ENCODE measurements around the gene MRPL44.
A peak's percentile ranks its signal among the peaks of the same experiment; 100 is the strongest.

The MRPL44 gene

GRCh38 chr2:223957092-223957851, at the start of gene MRPL44:
Gene MRPL44, plus strand, starts transcription at chr2:223957463. Its CDS starts 10 bp downstream, at chr2:223957473.
- peak; percentile 96 for DNase-seq (ENCODE audit: low spot score)

- no peak for DNase-seq (ENCODE audit: low spot score)
These were observed 48.8 kb upstream of the MRPL44 start for GRCh38 chr2:223908304-223908998.

DNA sequence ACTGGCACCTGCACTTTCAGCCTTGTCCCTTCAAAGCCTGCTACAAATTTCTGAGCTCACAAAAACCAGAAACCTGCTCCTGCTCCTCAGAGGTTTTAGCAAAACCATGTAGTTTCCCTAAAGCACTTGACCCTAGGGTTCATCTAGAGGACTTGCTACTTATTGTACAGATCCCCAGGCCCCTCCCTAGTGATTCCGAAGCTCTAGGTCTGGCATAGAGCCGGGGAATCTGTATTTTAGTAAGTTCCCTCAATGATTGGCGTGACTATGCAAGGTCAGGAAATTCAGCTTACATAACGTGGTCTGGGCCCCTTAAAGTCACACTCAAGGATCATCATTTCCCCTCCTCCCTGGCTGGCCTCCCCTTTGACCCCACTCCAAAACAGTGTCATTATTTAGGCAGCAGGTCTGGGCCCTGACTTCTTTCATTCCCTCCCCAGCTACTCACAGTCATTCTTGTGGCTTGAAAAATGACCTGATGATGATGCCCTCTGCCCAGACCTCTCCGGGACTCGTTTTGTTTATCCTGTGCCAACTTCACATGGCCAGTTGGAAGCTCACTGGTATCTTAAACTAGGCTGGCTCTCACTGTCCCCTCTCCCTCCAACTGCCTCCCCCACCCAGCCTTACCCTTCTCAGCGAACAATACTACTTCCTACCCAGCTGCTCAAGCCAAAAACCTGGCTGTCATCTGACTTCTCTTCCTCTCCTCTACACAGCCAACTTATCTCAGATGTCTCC, 48.1 kb upstream of the MRPL44 start:
- DNase-seq (ENCODE audit: low spot score): no peak

DNA sequence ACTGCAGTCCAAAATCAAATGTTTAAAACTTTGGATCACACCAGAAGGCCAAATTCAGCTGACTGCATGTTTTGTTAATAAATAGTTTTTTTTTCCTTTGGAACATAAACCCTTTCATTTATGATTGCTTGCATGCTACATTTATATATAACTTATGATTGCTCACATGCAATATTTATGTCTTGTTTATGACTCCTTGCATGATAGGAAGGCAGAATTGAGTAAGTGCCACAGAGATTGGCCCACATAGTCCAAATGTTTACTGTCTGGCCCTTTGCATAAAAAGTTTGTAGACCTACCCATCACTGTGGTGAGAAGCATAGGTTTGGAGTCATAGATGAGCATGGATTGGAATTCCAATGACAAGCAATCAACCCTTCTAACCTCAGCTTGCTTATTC, 42.9 kb upstream of the MRPL44 start:
- no peak for DNase-seq (ENCODE audit: low spot score)

DNA sequence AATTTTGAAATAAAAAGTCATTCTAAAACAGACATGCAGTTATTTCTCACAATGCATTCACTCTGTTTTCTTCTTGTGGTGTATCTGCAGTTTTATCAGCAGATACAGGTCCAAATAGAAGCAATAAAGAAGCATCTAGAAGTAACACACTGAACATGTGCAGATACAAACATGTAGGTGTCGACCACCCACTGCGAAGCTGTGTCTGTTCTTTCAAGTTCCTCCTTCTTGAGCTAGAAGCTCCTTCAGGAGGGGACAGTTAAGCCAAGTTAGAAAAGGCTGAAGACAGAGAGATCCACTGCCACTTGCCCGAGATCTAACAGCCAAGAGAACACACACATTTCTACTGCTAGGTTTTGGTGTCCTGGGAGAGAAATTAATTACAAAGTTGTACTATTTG, 42.2 kb upstream of the MRPL44 start:
- DNase-seq (ENCODE audit: low spot score): no peak

GRCh38 chr2:223916181-223916920, 40.9 kb upstream of the MRPL44 start:
- DNase-seq (ENCODE audit: low spot score): no peak

DNA sequence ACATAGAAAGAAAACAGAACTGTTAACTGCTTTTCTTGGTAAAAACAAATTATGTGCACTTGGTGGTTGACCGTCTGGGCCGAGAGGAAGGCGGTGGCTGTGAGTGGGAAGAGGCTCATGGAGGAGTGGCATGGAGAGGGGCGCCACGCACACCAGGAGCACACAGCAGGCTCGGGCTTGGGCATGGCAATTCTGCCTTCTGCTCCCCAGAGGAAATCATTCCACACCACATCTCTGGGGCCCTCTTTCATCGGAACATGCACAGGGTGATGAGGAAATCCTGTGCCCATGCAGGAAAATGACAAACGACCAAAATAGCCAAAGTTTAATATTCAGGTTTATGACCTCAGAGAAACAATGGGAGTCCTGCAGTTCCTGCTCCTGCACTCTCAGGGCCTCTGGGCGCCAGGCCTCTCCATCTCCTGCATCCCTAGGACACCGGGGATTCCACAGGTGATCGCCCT, 38.6 kb upstream of the MRPL44 start:
- DNase-seq (ENCODE audit: low spot score): no peak

DNA sequence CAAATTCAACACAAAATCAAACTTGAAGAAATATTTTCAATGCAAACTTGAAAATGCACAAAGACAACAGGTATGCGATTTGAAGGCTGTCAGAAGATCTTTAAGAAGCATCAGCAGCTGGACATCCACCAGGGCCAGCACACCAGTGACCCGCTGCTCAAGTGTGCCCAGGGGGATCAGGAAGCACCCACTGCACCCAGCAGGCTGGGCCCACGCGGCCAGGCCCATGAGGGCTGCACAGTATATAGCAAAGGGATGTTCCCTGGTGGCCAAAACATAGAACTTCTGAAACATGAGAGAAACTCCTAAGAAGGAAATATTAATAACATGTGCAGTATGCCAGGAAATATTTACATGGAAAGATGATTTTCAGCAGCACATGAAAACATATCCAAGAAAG, 37.2 kb upstream of the MRPL44 start:
- DNase-seq (ENCODE audit: low spot score): no peak

DNA sequence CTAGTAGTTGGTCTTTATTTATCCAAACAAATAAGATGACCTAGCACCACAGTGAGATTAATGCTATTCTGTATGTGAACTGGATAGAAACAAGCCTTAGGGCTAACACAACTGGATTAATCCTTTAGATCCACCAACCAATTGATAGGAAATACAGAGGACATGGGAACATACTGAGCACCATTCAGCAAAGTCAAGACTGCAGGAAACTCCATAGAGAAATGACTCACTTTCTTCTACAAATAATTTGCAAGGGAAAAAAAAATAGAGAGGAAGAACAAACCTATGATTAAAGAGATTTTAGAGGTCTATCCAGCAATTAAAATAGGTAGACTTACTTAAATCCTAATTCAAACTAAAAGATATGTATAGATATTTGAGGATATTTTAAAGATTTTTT, 36.1 kb upstream of the MRPL44 start:
- no peak for DNase-seq (ENCODE audit: low spot score)

GRCh38 chr2:223922308-223922707, 35.0 kb upstream of the MRPL44 start:
- DNase-seq (ENCODE audit: low spot score): no peak

DNA sequence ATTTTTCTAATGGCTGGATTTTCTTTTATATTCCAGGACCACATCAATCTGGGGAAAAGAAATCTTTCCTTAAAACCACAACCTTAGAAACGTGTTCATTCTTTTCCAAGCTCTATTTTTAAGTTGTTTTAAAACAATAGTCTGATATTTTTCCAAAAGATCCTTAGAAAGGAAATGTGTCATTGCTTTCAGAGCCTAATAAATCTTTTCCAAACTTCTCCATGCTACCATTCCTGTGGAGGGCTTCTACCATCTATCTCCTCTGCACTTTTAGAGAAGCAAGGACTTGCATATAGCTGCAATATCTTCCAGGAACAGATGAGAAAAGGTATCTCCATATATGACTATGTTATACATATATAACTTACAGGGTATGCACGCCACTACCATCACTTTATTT, 33.3 kb upstream of the MRPL44 start:
- DNase-seq (ENCODE audit: low spot score): no peak

DNA sequence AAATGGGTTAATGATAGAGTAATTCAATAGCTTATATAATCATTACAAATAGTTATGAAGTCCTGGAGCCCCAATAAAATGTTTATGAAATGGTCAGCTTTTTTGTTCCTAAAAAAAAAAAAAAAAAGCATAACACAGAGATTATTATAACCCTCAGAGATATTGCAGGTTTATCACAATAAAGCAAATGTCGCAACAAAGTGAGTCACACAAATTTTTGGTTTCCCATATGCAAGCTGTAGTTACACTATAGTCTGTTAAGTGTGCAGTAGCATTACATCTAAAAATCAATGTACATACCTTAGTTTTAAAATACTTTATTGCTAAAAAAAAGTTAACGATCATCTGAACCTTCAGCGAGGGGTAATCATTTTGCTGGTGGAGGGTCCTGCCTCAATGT, 32.2 kb upstream of the MRPL44 start:
- no peak for DNase-seq (ENCODE audit: low spot score)

DNA sequence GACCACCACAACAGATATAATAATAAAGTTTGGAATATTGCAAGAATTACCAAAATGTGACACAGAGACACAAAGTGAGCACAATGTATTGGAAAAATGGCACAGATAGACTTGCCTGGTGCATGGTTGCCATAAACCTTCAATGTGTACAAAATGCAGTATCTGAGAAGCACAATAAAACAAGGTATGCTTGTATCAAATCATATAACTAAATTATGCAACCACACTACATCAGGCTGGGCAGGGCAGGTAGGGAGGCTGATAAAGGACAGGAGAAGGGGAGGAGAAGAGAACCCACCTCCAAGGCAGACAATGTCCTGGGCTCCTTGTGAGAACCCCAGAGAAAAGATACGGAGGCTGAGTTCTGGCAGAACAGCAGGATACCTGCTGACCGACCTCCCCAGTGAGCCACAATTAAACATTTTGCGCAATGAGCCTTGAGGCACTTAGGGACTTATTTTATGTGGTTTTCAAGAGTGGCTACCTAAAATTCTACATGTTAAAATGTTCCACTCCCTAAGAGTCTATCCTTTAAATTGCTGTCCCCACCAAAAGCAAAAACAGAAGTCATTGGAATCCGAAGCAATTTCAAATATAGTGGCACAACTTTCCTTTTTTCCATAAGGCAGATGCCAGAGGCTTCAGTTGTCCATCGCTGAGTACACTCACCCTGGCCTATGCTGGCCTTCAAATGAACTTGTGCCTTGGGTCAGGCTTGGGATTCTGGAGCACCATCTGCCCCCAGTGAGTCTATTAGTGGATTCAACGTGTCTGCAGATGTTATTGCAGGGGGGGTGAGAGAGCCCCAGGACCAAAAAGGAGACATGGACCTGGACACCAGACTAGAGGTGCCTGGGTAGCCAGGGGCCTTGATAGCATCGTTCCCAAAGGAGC, 28.9 kb upstream of the MRPL44 start:
- no peak for DNase-seq (ENCODE audit: low spot score)

DNA sequence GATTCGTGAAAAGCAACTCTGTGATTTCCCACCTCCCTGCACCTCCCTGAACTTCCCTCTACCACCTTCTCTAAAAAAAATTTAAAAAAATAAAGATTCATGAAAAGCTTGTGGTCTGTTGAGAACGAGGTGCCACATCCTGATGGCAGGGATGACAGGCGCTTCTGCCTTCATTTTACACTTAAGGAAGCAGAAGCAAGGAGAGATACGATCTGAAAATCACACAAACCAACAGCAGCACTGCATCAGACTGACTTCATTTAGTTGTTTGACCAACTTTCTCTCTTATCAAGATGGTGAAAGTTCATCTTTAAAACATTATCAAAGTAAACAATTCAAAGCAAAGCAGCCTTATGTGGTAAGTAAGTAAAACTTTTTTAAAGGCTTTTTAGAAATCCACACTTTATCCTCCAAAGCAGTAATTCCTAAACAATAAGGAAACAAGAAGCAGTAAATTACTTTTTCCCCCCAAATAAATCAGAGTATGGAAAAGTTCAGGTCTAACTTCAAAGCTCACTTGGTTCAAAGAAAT, 27.6 kb upstream of the MRPL44 start:
- no peak for DNase-seq (ENCODE audit: low spot score)

DNA sequence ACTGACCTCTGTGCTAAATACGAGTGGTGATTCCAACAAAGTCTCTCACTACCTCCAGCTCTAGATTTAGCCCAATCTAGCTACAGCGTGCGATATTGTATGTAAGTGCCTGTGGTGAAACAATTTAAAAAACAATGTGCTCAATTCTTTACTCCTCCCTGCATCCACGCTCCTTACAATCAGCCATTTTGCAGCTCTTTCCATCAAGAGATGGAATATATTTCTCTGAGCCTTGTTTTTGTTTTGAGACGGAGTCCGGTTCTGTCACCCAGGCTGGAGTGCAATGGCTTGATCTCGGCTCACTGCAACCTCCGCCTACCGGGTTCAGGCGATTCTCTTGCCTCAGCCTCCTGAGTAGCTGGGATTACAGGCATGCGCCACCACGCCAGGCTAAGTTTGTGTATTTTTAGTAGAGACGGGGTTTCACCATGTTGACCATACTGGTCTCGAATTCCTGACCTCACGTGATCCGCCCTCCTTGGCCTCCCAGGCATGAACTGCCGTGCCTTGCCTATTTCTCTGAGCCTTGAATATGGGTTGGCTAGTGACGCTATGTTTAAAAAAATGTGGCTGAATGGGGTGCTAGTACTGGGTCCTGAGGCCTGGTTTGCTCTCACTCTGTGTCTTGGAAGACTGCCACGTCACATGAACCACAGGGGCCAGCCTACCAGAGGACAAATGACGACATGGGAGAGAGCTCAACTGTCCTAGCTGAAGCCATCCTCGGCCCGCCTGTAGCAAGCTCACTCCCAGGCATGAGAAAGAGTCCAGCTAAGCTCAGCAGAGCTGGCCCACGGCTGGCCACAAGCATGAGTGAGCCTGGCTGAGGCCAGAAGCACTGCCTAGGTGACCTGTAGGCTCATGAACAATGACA, 26.9 kb upstream of the MRPL44 start:
- peak; percentile 94 for DNase-seq (ENCODE audit: low spot score)

DNA sequence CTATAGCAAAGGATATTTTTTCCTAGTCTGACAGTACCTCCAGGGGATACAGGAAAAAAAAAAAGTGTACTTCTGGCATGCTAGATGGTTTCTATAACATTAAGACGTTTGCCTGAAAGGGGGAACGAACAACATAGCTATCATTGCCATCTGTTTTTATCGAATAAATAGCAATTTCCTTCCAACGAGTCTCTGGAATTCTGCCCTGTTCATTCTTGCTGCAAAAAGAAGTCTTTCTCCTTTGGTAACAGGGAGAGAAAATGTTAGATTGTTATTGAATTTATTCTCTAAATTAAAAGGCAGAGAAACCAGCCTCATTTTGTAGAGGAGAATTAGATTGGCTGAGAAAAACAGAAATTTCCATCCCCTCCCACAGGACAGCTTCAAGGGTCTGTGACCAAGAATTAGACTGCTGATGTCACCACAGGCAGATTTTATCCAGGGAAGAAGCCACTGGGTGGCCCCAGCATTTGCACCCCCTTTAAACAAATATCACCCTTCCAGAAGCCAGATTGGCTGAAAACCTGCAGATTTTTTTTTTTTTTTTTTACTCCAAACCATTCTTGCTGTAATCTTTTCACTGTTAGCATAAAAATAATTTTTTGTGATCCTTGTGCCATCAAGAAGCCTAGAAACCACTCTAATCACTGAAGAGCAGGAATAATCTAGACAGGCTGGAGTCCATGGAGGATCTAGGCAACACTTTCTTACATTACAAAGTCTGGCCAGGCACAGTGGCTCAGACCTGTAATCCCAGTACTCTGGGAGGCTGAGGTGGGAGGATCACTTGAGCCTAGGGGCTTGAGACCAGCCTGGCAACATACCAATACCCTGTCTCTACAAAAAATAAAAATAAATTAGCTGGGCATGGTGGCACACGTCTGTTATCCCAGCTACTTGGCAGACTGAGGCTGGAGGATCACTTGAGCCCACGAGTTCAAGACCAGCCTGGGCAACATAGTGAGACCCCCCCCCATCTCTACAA, 24.2 kb upstream of the MRPL44 start:
- no peak for DNase-seq (ENCODE audit: low spot score)

DNA sequence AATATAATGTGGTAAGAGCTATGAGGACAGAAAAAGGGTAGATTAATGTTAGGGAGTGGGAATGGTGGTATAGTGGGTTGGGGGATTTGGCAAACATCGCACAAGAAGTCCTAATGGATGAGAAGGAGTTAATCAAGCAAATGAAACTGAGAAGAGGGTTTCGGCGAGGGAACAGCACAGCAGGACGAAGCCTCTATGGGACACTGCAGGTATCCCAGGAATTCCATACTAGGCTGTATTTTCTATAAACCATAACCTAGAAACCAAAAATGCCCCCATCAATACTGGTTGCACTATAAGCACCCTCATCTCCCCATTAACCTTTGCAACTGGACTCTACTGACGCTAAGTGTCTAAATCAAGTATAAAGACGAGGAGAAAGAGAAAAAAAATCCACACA, 22.4 kb upstream of the MRPL44 start:
- no peak for DNase-seq (ENCODE audit: low spot score)

DNA sequence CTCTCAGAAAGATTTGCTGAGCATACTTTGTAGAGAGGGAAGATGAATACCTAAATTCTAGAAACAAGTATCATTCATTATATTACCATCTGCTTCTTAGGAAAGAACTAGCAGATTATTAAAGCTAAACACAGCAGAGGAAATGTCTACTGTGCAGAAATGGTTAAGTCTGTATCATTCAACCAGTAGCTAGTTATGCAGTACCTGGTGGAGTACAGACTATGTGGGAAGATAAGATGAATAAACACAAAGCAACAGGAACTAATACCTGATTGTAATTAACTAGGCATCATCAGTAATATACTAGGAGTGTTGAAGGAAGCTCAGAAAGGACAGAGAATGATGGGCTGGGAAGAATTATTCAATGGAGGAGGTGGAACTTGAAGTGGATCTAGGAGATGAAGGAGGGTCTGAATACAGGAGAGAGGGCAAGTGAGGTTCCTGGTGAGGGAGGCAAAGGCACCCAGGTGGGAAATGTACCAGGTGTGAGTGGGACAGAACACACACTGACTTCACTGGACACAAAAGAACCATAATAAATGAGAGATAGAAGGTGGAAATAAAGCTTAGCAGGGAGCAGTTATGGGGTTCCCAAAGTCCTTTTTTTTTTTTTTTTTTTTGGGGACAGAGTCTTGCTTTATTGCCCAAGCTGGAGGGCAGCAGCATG, 21.7 kb upstream of the MRPL44 start:
- no peak for DNase-seq (ENCODE audit: low spot score)

Data from Ammon's horn (tissue), 1 donor.